Glutamatergic neuron (in vitro differentiated cells): ENCODE data around the gene FHOD3. TPM values are rescaled to one million over a fixed set of nuclear protein-coding genes. Genes with fewer than 3 reads are reported as not detected.

ENCODE experiments used
- DNase-seq: peaks from one replicate; pipeline ENCODE4 v3.0.0; 2022
- H3K27ac Mint-ChIP-seq: one replicate; pipeline ENCODE4 v1.8.0; 2020; ENCODE audit warnings: mild to moderate bottlenecking, mixed read lengths, inconsistent platforms; ENCODE audit not compliant: unreplicated experiment
- H3K27me3 Mint-ChIP-seq: one replicate; pipeline ENCODE4 v1.8.0; 2020; ENCODE audit warnings: mild to moderate bottlenecking, moderate library complexity, mixed read lengths, inconsistent platforms; ENCODE audit not compliant: unreplicated experiment
- H3K36me3 Mint-ChIP-seq: one replicate; pipeline ENCODE4 v1.8.0; 2020; ENCODE audit warnings: mild to moderate bottlenecking, mixed read lengths, inconsistent platforms; ENCODE audit not compliant: unreplicated experiment
- H3K4me1 Mint-ChIP-seq: one replicate; pipeline ENCODE4 v1.8.0; 2020; ENCODE audit warnings: mild to moderate bottlenecking, low read depth, mixed read lengths, inconsistent platforms; ENCODE audit not compliant: unreplicated experiment
- H3K4me3 Mint-ChIP-seq: one replicate; pipeline ENCODE4 v1.8.0; 2020; ENCODE audit warnings: mild to moderate bottlenecking, mixed read lengths, inconsistent platforms; ENCODE audit not compliant: unreplicated experiment
- H3K9me3 Mint-ChIP-seq: one replicate; pipeline ENCODE4 v1.8.0; 2020; ENCODE audit warnings: mild to moderate bottlenecking, moderate library complexity, mixed read lengths, inconsistent platforms; ENCODE audit not compliant: unreplicated experiment
- CTCF ChIP-seq: fragments of 200-600 bp; sonication (generic); IDR thresholded peaks from one replicate; pipeline ENCODE4 v1.5.0; 2021; ENCODE audit not compliant: partially characterized antibody, unreplicated experiment
- total RNA-seq: library from RNA; stranded (reverse); fragmentation: NEBNext Ultra II Directional; extraction: Animal tissue kit (Norgen Biotek cat#: 25700); gene quantifications from one replicate; pipeline ENCODE4 v1.2.1, GENCODE V29; 2021; ENCODE audit not compliant: unreplicated experiment

The FHOD3 gene
- total RNA-seq, 1 donor from 2014 or later = 21.2 TPM

DNA sequence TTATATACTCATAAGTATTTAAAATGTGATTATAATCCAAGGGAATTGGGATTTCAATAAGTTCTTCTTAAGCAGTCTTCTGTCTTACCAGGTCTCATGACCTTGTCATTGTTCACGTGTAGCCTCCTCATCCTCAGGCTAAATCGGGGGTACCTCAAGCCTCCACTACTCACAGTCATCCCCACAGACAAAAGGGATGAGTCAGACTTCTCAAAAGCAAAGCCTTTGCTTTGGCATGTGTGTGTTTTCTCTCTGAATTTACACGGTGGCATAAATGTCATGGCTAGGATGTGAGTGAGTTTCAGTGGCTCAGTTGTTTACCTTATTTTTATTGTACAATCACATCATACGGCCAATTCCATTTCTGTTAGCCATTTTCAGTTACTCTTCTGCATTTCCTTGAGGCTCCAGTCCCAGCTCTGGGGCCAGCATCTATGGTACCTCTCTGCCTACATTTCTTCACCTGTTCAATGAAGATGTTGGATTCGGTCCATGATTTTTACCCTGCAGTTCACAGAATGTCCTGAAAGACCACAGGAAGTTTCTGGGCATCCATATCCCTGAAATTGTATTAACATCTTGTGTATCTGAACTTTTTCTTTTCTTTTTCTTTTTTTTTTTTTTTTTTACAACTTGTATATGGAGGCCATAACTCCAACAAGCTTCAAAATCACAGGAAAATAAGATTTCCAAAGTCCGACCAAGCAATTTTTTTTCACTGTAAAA is 195.3 kb downstream of the FHOD3 start:
- no peak for DNase-seq
- H3K4me1 Mint-ChIP-seq = peaks cover 17% of the 10 kb centered on the region
- H3K27me3 Mint-ChIP-seq = no peaks in the 10 kb centered on the region
- no peaks in the 10 kb centered on the region for H3K36me3 Mint-ChIP-seq
- peaks cover 3% of the 10 kb centered on the region for H3K9me3 Mint-ChIP-seq
- H3K27ac Mint-ChIP-seq = no peak overlapping the region
- no peak overlapping the region for H3K4me3 Mint-ChIP-seq
- TF ChIP-seq CTCF = no peak

- Mint-ChIP-seq H3K36me3 (no peaks in the 10 kb centered on the region), H3K9me3 (peaks cover 3% of the 10 kb centered on the region), H3K27ac (no peak overlapping the region), H3K27me3 (no peaks in the 10 kb centered on the region), H3K4me3 (no peak overlapping the region), H3K4me1 (peaks cover 13% of the 10 kb centered on the region)
- no peak for DNase-seq
- no peak for TF ChIP-seq CTCF
These were observed 196.0 kb downstream of the FHOD3 start for GRCh38 chr18:36493349-36494159.

DNA sequence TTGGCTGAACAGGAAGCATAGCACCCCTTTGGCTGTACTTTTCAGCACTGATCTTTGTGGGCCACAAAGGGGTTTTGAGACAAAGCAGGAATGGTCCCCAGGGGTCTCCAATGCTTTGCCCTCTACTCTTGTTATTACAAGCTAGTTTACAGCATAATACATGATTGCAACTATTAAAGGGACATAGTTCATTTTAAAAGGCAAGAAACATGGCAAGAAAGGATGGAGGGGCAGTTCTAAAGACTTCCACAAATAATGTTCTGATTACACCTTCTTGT is 196.6 kb downstream of the FHOD3 start:
- Mint-ChIP-seq H3K27me3 (no peaks in the 10 kb centered on the region), H3K4me1 (peaks cover 13% of the 10 kb centered on the region), H3K27ac (no peak overlapping the region), H3K9me3 (peaks cover 3% of the 10 kb centered on the region), H3K4me3 (no peak overlapping the region), H3K36me3 (no peaks in the 10 kb centered on the region)
- no peak for DNase-seq
- TF ChIP-seq CTCF = no peak

DNA sequence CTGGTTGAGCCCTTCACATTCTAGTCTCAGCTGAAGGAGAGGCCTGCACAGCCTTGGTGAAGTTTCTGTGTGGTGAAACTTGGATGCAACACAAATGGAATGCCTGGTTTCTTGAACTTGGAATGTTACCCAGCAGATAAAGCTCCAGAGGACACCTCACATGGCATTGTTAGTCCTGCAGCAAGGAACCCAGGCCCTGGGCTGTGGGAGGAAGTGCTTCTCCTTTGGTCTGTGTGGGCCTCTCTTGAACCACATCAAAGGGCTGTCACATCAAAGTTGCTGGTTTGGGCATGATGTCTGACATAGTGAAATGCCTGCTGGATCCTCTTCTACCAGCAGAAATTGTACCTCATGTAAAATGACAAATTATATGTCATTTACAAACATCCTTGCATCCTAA is 198.5 kb downstream of the FHOD3 start:
- DNase-seq = no peak
- Mint-ChIP-seq H3K36me3 (no peaks in the 10 kb centered on the region), H3K27me3 (no peaks in the 10 kb centered on the region), H3K9me3 (peaks cover 3% of the 10 kb centered on the region), H3K4me1 (peaks cover 13% of the 10 kb centered on the region), H3K4me3 (no peak overlapping the region), H3K27ac (no peak overlapping the region)
- TF ChIP-seq CTCF = no peak

DNA sequence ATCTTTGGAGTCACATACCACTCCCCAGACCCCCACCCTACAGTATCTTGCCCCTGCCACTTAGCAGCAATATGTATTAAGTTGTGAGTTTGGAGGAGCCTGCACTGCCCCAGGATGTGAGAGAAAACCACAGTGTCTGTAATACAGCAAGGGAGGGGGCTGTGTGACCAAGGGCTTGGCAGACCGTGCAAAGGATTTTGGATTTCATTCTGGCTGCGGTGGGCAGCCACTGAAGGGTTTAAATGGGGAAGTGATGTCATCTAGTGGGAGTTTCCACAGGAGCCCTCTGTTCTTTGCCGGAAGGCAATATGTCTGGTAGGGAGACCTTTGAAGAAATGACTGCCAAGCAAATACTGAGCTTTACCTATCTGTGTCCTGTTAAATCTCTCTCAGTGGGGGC is 202.4 kb downstream of the FHOD3 start:
- H3K4me1 Mint-ChIP-seq = no peaks in the 10 kb centered on the region
- H3K4me3 Mint-ChIP-seq = no peak overlapping the region
- no peak for TF ChIP-seq CTCF
- H3K27me3 Mint-ChIP-seq = no peaks in the 10 kb centered on the region
- peaks cover 3% of the 10 kb centered on the region for H3K9me3 Mint-ChIP-seq
- DNase-seq = no peak
- no peak overlapping the region for H3K27ac Mint-ChIP-seq
- H3K36me3 Mint-ChIP-seq = no peaks in the 10 kb centered on the region
